ENCODE data around the gene DXO. TPM values are rescaled to one million over a fixed set of nuclear protein-coding genes. Genes with fewer than 3 reads are reported as not detected.
"Not testable (repeated sequence)": the region's sequence is repeated elsewhere in the genome, so short reads cannot be mapped to it uniquely, and the experiment has no call there.

Gene DXO
- total and polyA plus RNA-seq, 7 experiments from 2014 or later: 12.6 to 44.3 (median 34.7) TPM

GRCh38 chr6:32008616-32009015 is 36.7 kb upstream of the DXO start:
- H3K27me3 Mint-ChIP-seq; H3K27ac Mint-ChIP-seq; H3K36me3 Mint-ChIP-seq; CTCF ChIA-PET; H3K4me1 ChIP-seq (ENCODE audit: control insufficient read depth in 2 of 2, insufficient read depth in 2 of 2, low read length in 2 of 2); ATAC-seq; intact Hi-C loops (cut with micrococcal nuclease); H3K27ac ChIP-seq (ENCODE audit: low read depth, low read length); POLR2A ChIA-PET; H3K36me3 ChIP-seq (ENCODE audit: control insufficient read depth in 2 of 3, insufficient read depth in 3 of 3, low read length in 3 of 3); H3K4me3 Mint-ChIP-seq; H3K9me3 ChIP-seq (ENCODE audit: control insufficient read depth in 2 of 3, low read length in 3 of 3); H3K4me3 ChIP-seq (ENCODE audit: low read length); H3K9me3 Mint-ChIP-seq; H3K27me3 ChIP-seq (ENCODE audit: control insufficient read depth in 2 of 2, insufficient read depth in 2 of 2, low read length in 2 of 2): not testable (repeated sequence)
- H3K4me1 Mint-ChIP-seq: peaks cover 0 to 11% (median 9%) of the 10 kb centered on the region in 7 donors
- DNase-seq: peak in 1 of 9 donors; percentile 5

DNA sequence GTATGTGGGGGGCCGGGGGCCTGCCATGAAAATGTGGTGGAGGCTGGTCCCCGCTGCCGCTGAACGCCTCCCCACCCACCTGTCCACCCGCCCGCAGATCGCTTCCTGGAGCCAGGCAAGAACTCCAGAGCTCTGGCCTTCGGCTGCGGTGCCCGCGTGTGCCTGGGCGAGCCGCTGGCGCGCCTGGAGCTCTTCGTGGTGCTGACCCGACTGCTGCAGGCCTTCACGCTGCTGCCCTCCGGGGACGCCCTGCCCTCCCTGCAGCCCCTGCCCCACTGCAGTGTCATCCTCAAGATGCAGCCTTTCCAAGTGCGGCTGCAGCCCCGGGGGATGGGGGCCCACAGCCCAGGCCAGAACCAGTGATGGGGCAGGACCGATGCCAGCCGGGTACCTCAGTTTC is 36.1 kb upstream of the DXO start:
- H3K27me3 Mint-ChIP-seq; H3K36me3 ChIP-seq (ENCODE audit: control insufficient read depth in 2 of 3, insufficient read depth in 3 of 3, low read length in 3 of 3); H3K36me3 Mint-ChIP-seq; H3K27me3 ChIP-seq (ENCODE audit: control insufficient read depth in 2 of 2, insufficient read depth in 2 of 2, low read length in 2 of 2); H3K9me3 ChIP-seq (ENCODE audit: control insufficient read depth in 2 of 3, low read length in 3 of 3); H3K27ac ChIP-seq (ENCODE audit: low read depth, low read length); ATAC-seq; H3K4me1 ChIP-seq (ENCODE audit: control insufficient read depth in 2 of 2, insufficient read depth in 2 of 2, low read length in 2 of 2); POLR2A ChIA-PET; H3K9me3 Mint-ChIP-seq; H3K4me3 ChIP-seq (ENCODE audit: low read length); intact Hi-C loops (cut with micrococcal nuclease); DNase-seq; H3K27ac Mint-ChIP-seq; H3K4me3 Mint-ChIP-seq; CTCF ChIA-PET: not testable (repeated sequence)
- peaks cover 0 to 11% (median 9%) of the 10 kb centered on the region in 7 donors for H3K4me1 Mint-ChIP-seq

GRCh38 chr6:32007086-32007485 is 35.1 kb upstream of the DXO start:
- CTCF ChIA-PET; DNase-seq; H3K4me1 ChIP-seq (ENCODE audit: control insufficient read depth in 2 of 2, insufficient read depth in 2 of 2, low read length in 2 of 2): not testable (repeated sequence)

GRCh38 chr6:32005991-32006529 is 34.1 kb upstream of the DXO start:
- H3K27ac ChIP-seq (ENCODE audit: low read depth, low read length); H3K9me3 ChIP-seq (ENCODE audit: control insufficient read depth in 2 of 3, low read length in 3 of 3); ATAC-seq; H3K27ac Mint-ChIP-seq; intact Hi-C loops (cut with micrococcal nuclease); H3K9me3 Mint-ChIP-seq; H3K4me1 ChIP-seq (ENCODE audit: control insufficient read depth in 2 of 2, insufficient read depth in 2 of 2, low read length in 2 of 2); H3K4me3 ChIP-seq (ENCODE audit: low read length); CTCF ChIA-PET; H3K36me3 Mint-ChIP-seq; H3K27me3 ChIP-seq (ENCODE audit: control insufficient read depth in 2 of 2, insufficient read depth in 2 of 2, low read length in 2 of 2); H3K36me3 ChIP-seq (ENCODE audit: control insufficient read depth in 2 of 3, insufficient read depth in 3 of 3, low read length in 3 of 3); H3K27me3 Mint-ChIP-seq; POLR2A ChIA-PET; H3K4me3 Mint-ChIP-seq: not testable (repeated sequence)
- H3K4me1 Mint-ChIP-seq: peaks cover 0 to 11% (median 9%) of the 10 kb centered on the region in 7 donors
- DNase-seq: peak in 1 of 9 donors; percentile 7

More at GRCh38 chr6:32007086-32007485, 35.1 kb upstream of the DXO start:
- peaks cover 0 to 11% (median 9%) of the 10 kb centered on the region in 7 donors for H3K4me1 Mint-ChIP-seq
- H3K9me3 ChIP-seq (ENCODE audit: control insufficient read depth in 2 of 3, low read length in 3 of 3); H3K27ac ChIP-seq (ENCODE audit: low read depth, low read length); intact Hi-C loops (cut with micrococcal nuclease); H3K4me3 Mint-ChIP-seq; H3K27me3 Mint-ChIP-seq; H3K9me3 Mint-ChIP-seq; H3K4me3 ChIP-seq (ENCODE audit: low read length); ATAC-seq; H3K27ac Mint-ChIP-seq; H3K36me3 Mint-ChIP-seq; H3K27me3 ChIP-seq (ENCODE audit: control insufficient read depth in 2 of 2, insufficient read depth in 2 of 2, low read length in 2 of 2); H3K36me3 ChIP-seq (ENCODE audit: control insufficient read depth in 2 of 3, insufficient read depth in 3 of 3, low read length in 3 of 3); POLR2A ChIA-PET: not testable (repeated sequence)

GRCh38 chr6:32005538-32005880 is 33.6 kb upstream of the DXO start:
- peak overlapping the region in 1 of 10 donors; percentile 52 for H3K4me3 Mint-ChIP-seq
- POLR2A ChIA-PET; CTCF ChIA-PET; H3K27me3 ChIP-seq (ENCODE audit: control insufficient read depth in 2 of 2, insufficient read depth in 2 of 2, low read length in 2 of 2); H3K4me3 ChIP-seq (ENCODE audit: low read length); H3K9me3 Mint-ChIP-seq; ATAC-seq; intact Hi-C loops (cut with micrococcal nuclease); H3K27me3 Mint-ChIP-seq; H3K27ac ChIP-seq (ENCODE audit: low read depth, low read length); H3K4me1 ChIP-seq (ENCODE audit: control insufficient read depth in 2 of 2, insufficient read depth in 2 of 2, low read length in 2 of 2); H3K36me3 ChIP-seq (ENCODE audit: control insufficient read depth in 2 of 3, insufficient read depth in 3 of 3, low read length in 3 of 3); H3K36me3 Mint-ChIP-seq; H3K9me3 ChIP-seq (ENCODE audit: control insufficient read depth in 2 of 3, low read length in 3 of 3): not testable (repeated sequence)
- peaks cover 0 to 11% (median 9%) of the 10 kb centered on the region in 7 donors for H3K4me1 Mint-ChIP-seq
- peak in 1 of 9 donors; percentile 6 for DNase-seq
- peak overlapping the region in 4 of 9 donors; percentile 61 to 90 (median 82) for H3K27ac Mint-ChIP-seq

DNA sequence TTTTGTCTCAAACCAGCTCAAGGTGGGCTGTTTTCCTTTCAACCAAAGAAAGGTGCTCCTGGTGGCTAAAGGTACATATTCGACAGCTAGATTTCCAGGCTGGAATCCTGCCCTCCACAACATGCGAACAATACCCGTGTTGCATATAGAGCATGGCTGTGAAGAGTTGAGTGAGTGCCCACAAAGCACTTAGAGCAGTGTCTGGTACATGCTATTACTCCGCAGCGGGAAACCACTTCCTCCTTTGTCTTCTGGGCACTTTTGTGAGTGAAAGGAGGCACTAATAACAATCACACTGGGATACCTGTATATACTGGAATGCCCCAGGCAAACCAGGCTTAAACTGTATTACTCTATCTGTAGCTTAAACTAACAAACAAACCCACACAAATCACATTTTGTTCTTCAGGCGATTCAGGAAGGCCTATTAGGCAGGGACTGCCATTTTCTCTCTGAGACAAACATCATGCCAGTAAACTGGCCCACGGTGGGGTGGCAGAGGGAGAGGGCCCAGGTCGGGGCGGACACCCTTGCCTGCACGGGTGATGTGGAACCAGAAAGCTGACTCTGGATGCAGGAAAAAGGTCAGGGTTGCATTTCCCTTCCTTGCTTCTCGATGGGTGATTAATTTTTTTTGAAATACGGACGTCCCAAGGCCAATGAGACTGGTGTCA is 33.1 kb upstream of the DXO start:
- CTCF ChIA-PET; H3K36me3 ChIP-seq (ENCODE audit: control insufficient read depth in 2 of 3, insufficient read depth in 3 of 3, low read length in 3 of 3); H3K4me3 ChIP-seq (ENCODE audit: low read length); H3K9me3 Mint-ChIP-seq; H3K36me3 Mint-ChIP-seq; H3K27ac ChIP-seq (ENCODE audit: low read depth, low read length); H3K9me3 ChIP-seq (ENCODE audit: control insufficient read depth in 2 of 3, low read length in 3 of 3); H3K27me3 ChIP-seq (ENCODE audit: control insufficient read depth in 2 of 2, insufficient read depth in 2 of 2, low read length in 2 of 2); H3K4me1 ChIP-seq (ENCODE audit: control insufficient read depth in 2 of 2, insufficient read depth in 2 of 2, low read length in 2 of 2); POLR2A ChIA-PET; intact Hi-C loops (cut with micrococcal nuclease); H3K27me3 Mint-ChIP-seq: not testable (repeated sequence)
- peak overlapping the region in 8 of 9 donors; percentile 61 to 90 (median 82) for H3K27ac Mint-ChIP-seq
- DNase-seq (peak in 2 of 9 donors; percentile 11 to 18), ATAC-seq (peak; percentile 79)
- H3K4me3 Mint-ChIP-seq: peak overlapping the region in 6 of 10 donors; percentile 35 to 76 (median 50)
- H3K4me1 Mint-ChIP-seq: peaks cover 0 to 11% (median 9%) of the 10 kb centered on the region in 7 donors

- H3K27me3 Mint-ChIP-seq; ATAC-seq; POLR2A ChIA-PET; CTCF ChIA-PET; H3K27me3 ChIP-seq (ENCODE audit: control insufficient read depth in 2 of 2, insufficient read depth in 2 of 2, low read length in 2 of 2); H3K4me3 ChIP-seq (ENCODE audit: low read length); H3K36me3 Mint-ChIP-seq; H3K9me3 ChIP-seq (ENCODE audit: control insufficient read depth in 2 of 3, low read length in 3 of 3); intact Hi-C loops (cut with micrococcal nuclease); H3K4me1 ChIP-seq (ENCODE audit: control insufficient read depth in 2 of 2, insufficient read depth in 2 of 2, low read length in 2 of 2); DNase-seq; H3K9me3 Mint-ChIP-seq; H3K36me3 ChIP-seq (ENCODE audit: control insufficient read depth in 2 of 3, insufficient read depth in 3 of 3, low read length in 3 of 3); H3K27ac ChIP-seq (ENCODE audit: low read depth, low read length): not testable (repeated sequence)
- peak overlapping the region in 4 of 9 donors; percentile 61 to 84 (median 76) for H3K27ac Mint-ChIP-seq
- peak overlapping the region in 2 of 10 donors; percentile 35 to 52 for H3K4me3 Mint-ChIP-seq
- peaks cover 0 to 11% (median 9%) of the 10 kb centered on the region in 7 donors for H3K4me1 Mint-ChIP-seq
Measured at GRCh38 chr6:32004393-32004792, 32.5 kb upstream of the DXO start.
